Esophagus muscularis mucosa (tissue), 4 donors: ENCODE results near the gene ZBED6. TPM values are rescaled to one million over a fixed set of nuclear protein-coding genes. Genes with fewer than 3 reads are reported as not detected.
A peak's percentile ranks its signal among the peaks of the same experiment; 100 is the strongest.

Experiments
- DNase-seq: peaks from one replicate; pipeline ENCODE4 v3.0.0-alpha.2; 2017; ENCODE audit errors: extremely low spot score
- H3K27ac ChIP-seq, 4 donors: fragments of 200-600 bp; sonication (generic); replicated peaks in 1 of 4; 1 replicate in 3 of 4; 2 replicates in 1 of 4; pipeline ENCODE4 v1.5.1; 2016 to 2019; ENCODE audit warnings: mild to moderate bottlenecking in 1 of 4
- H3K27me3 ChIP-seq, 4 donors: fragments of 200-600 bp; sonication (generic); one replicate each; pipeline versions ENCODE4 v1.5.1 to v1.6.0; 2016 to 2019
- H3K36me3 ChIP-seq, 4 donors: fragments of 200-600 bp; sonication (generic); one replicate each; pipeline ENCODE4 v1.5.1; 2016 to 2019
- H3K4me1 ChIP-seq, 4 donors: fragments of 200-600 bp; sonication (generic); one replicate each; pipeline ENCODE4 v1.5.1; 2016 to 2019
- H3K4me3 ChIP-seq, 4 donors: fragments of 200-600 bp; sonication (generic); 1 replicate in 2 of 4; 2 replicates in 2 of 4; pipeline ENCODE4 v1.5.1; 2016 to 2019; ENCODE audit warnings: mild to moderate bottlenecking in 4 of 4, moderate library complexity in 1 of 4
- H3K9me3 ChIP-seq, 4 donors: fragments of 200-600 bp; sonication (generic); 1 replicate in 3 of 4; 2 replicates in 1 of 4; pipeline ENCODE4 v1.5.1; 2016 to 2019
- EP300 ChIP-seq: sonication (generic); formaldehyde crosslinking; IDR thresholded peaks from one replicate; pipeline ENCODE4 v1.6.1; 2017; ENCODE audit warnings: antibody characterized with exemption
- POLR2A ChIP-seq: fragments of 450-650 bp; IDR thresholded peaks from one replicate; pipeline ENCODE4 v1.6.1; 2017; ENCODE audit warnings: antibody characterized with exemption, moderate library complexity, mild to moderate bottlenecking, low read depth
- POLR2AphosphoS5 ChIP-seq, 2 donors: sonication (generic); formaldehyde crosslinking; IDR thresholded peaks; one replicate each; pipeline ENCODE4 v1.6.1; 2017; ENCODE audit warnings: antibody characterized with exemption in 2 of 2
- WGBS: methylation state at CpG from one replicate; pipeline ENCODE4 v1.1.5; 2018; 5-methylcytosine and 5-hydroxymethylcytosine counted together
- intact Hi-C: fragments of 100-400 bp; cut with DNase I; formaldehyde crosslinking; loops from one replicate; pipeline ENCODE4 v1.15.1; 2023
- total RNA-seq, 4 donors: library from RNA; depleted of rRNA; stranded (reverse); fragments of >200 nt; gene quantifications; one replicate each; pipeline versions ENCODE4 v1.1.0 to v1.2.1, GENCODE V29; 2016
- TF ChIP-seq, protein P1 (sequence below), 3 experiments: fragments of 200-600 bp in 2 of 3; fragments of 450-650 bp in 1 of 3; sonication (generic) in 2 of 3; IDR thresholded peaks; one replicate each; pipeline ENCODE4 v1.5.1; 2017 to 2019; ENCODE audit warnings: antibody characterized with exemption in 3 of 3, mild to moderate bottlenecking in 2 of 3, moderate library complexity in 1 of 3

The ZBED6 gene
- total RNA-seq, 4 donors from 2014 or later, result 13.7 to 20.4 (median 15.0) TPM

DNA sequence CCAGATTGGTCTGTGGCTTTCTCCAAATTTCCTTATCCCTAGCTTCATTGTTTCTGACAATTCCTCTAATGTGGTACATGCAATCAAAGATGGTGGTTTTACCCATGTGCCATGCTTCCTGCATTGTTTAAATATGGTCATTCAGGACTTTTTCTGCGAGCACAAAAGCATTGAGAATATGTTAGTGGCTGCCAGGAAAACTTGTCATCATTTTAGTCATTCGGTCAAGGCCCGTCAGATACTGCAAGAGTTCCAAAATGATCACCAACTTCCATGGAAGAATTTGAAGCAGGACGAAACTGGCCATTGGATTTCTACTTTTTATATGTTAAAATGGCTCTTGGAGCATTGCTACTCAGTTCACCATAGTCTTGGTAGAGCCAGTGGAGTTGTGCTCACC lies 3.7 kb downstream of the ZBED6 start:
- Histone ChIP-seq H3K4me1 (peaks cover 47 to 78% (median 74%) of the 10 kb centered on the region in 4 donors), H3K27me3 (no peaks in the 10 kb centered on the region)
- intact Hi-C loops, result no loop called here

DNA sequence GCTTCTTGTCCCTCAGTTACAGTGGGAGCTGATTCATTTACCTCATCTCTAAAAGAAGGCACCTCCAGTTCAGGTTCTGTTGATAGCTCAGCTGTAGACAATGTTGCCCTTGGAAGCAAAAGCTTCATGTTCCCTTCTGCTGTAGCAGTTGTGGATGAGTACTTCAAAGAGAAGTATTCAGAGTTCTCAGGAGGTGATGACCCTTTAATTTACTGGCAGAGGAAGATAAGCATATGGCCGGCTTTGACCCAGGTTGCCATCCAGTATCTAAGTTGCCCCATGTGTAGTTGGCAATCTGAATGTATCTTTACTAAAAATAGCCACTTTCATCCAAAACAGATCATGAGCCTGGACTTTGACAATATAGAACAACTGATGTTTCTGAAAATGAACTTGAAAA lies 4.5 kb downstream of the ZBED6 start:
- no peaks in the 10 kb centered on the region for H3K27me3 ChIP-seq
- no peaks in the 10 kb centered on the region for H3K9me3 ChIP-seq
- peaks cover 47 to 80% (median 71%) of the 10 kb centered on the region in 4 donors for H3K4me1 ChIP-seq
- peak overlapping the region in 2 of 4 donors; percentile 20 to 41 for H3K27ac ChIP-seq
- WGBS, result 56% methylated on average over 1 of the region's 1 CpG
- TF ChIP-seq, protein P1, sequence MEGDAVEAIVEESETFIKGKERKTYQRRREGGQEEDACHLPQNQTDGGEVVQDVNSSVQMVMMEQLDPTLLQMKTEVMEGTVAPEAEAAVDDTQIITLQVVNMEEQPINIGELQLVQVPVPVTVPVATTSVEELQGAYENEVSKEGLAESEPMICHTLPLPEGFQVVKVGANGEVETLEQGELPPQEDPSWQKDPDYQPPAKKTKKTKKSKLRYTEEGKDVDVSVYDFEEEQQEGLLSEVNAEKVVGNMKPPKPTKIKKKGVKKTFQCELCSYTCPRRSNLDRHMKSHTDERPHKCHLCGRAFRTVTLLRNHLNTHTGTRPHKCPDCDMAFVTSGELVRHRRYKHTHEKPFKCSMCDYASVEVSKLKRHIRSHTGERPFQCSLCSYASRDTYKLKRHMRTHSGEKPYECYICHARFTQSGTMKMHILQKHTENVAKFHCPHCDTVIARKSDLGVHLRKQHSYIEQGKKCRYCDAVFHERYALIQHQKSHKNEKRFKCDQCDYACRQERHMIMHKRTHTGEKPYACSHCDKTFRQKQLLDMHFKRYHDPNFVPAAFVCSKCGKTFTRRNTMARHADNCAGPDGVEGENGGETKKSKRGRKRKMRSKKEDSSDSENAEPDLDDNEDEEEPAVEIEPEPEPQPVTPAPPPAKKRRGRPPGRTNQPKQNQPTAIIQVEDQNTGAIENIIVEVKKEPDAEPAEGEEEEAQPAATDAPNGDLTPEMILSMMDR (IDR thresholded peaks at IDR 0.05), result no peak
- TF ChIP-seq EP300 (no peak), POLR2A (no peak), POLR2AphosphoS5 (IDR thresholded peaks at IDR 0.05) (no peak)
- intact Hi-C loops, result no loop called here
- DNase-seq, result no peak
- peaks cover 6 to 24% (median 15%) of the 10 kb centered on the region in 4 donors for H3K36me3 ChIP-seq
- H3K4me3 ChIP-seq, result no peak overlapping the region

More for the DNA sequence above, 3.7 kb downstream of the ZBED6 start:
- TF ChIP-seq, protein P1 (IDR thresholded peaks at IDR 0.05), result no peak
- no peak for TF ChIP-seq EP300
- 51% methylated on average over 4 of the region's 4 CpGs for WGBS
- Histone ChIP-seq H3K9me3 (no peaks in the 10 kb centered on the region), H3K27ac (peak overlapping the region in 1 of 4 donors; percentile 41), H3K4me3 (no peak overlapping the region), H3K36me3 (peaks cover 6 to 19% (median 11%) of the 10 kb centered on the region in 4 donors)
- DNase-seq, result no peak

DNA sequence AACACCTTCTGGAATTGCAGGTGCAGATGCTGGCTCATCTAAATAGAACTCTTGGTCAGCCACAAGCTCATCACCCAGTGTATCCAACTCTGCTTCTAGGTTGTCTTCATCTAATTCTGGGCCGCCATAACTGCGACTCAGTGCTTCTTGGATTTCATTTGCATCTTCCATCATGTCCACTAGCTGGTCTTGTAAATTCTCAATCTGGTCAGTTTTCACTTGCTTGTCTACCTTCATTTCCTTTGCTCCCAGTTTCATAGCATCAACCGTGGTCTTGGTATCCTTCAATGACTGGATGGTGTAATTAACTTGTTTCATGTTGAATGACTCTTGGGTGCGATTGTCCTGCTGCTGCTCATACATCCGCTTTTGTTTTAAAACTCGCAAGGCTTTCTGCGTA lies 10.3 kb downstream of the ZBED6 start:
- TF ChIP-seq POLR2A, result no peak
- peak; percentile 53 for DNase-seq
- intact Hi-C loops, result no loop called here
- no peak overlapping the region for H3K4me3 ChIP-seq
- H3K4me1 ChIP-seq, result peaks cover 9 to 48% (median 46%) of the 10 kb centered on the region in 4 donors
- H3K27me3 ChIP-seq, result no peaks in the 10 kb centered on the region
- no peaks in the 10 kb centered on the region for H3K9me3 ChIP-seq
- H3K36me3 ChIP-seq, result peaks cover 6 to 53% (median 34%) of the 10 kb centered on the region in 4 donors
- H3K27ac ChIP-seq, result no peak overlapping the region
- 98% methylated on average over 7 of the region's 7 CpGs for WGBS

DNA sequence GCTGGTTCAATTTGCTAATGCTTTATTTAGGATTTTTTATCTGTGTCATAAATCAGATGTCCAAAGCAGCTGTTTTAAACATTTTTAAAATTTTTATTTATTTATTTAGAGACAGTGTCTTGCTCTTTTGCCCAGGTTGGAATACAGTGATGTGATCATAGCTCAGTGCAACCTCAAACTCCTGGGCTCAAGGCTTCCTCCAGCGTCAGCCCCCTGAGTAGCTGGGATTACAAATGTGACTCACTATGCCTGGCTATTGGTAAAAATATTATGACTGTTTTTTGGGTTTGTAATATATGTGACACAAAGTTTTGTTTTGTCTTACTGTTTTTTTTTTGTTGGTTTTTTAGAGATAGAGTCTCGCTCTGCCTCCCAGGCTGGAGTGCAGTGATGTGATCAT lies 11.8 kb downstream of the ZBED6 start:
- Histone ChIP-seq H3K4me1 (peaks cover 0 to 36% (median 33%) of the 10 kb centered on the region in 4 donors), H3K27ac (peak overlapping the region in 1 of 4 donors; percentile 36), H3K4me3 (no peak overlapping the region), H3K9me3 (no peaks in the 10 kb centered on the region), H3K27me3 (no peaks in the 10 kb centered on the region), H3K36me3 (peaks cover 6 to 59% (median 38%) of the 10 kb centered on the region in 4 donors)
- WGBS, result 54% methylated on average over 2 of the region's 2 CpGs
- DNase-seq, result peak; percentile 64
- intact Hi-C loops, result no loop called here
- no peak for TF ChIP-seq EP300
- no peak for TF ChIP-seq POLR2A
- no peak for TF ChIP-seq POLR2AphosphoS5 (IDR thresholded peaks at IDR 0.05)
- TF ChIP-seq, protein P1 (IDR thresholded peaks at IDR 0.05), result no peak

- H3K36me3 ChIP-seq, result peaks cover 18 to 74% (median 48%) of the 10 kb centered on the region in 4 donors
- WGBS, result 100% methylated on average over 2 of the region's 2 CpGs
These were observed 18.3 kb downstream of the ZBED6 start for GRCh38 chr1:203813581-203814341.

More at GRCh38 chr1:203813581-203814341, 18.3 kb downstream of the ZBED6 start:
- TF ChIP-seq EP300, result no peak
- Histone ChIP-seq H3K4me3 (no peak overlapping the region), H3K4me1 (peaks cover 0 to 5% (median 2%) of the 10 kb centered on the region in 4 donors), H3K27me3 (no peaks in the 10 kb centered on the region), H3K9me3 (no peaks in the 10 kb centered on the region), H3K27ac (no peak overlapping the region)
- DNase-seq, result peak; percentile 14
- intact Hi-C loops, result no loop called here
